Activated CD8-positive, alpha-beta memory T cell treated with anti-CD3 and anti-CD28 coated beads, Interleukin-2, amount 10 ng/mL, durations not matched to agents 7 days and 5 days (primary cell): ENCODE measurements around the gene ALAD. TPM values are rescaled to one million over a fixed set of nuclear protein-coding genes. Genes with fewer than 3 reads are reported as not detected.
"Not testable (repeated sequence)": the region's sequence is repeated elsewhere in the genome, so short reads cannot be mapped to it uniquely, and the experiment has no call there.

Source experiments
- ATAC-seq: fragments of 150-1000 bp; cut with Tn5 transposase; one replicate; pipeline ENCODE4 v1.10.0; 2021; ENCODE audit warnings: moderate library complexity
- CTCF ChIA-PET: fragments of 350-600 bp; sonication (Branson Sonifier 250); formaldehyde crosslinking; loops from one replicate; lab custom pipeline; 2021; ENCODE audit warnings: antibody characterized with exemption; lab: Charles Lee
- DNase-seq: peaks from one replicate; pipeline ENCODE4 v3.0.0-alpha.2; 2020
- H3K27ac Mint-ChIP-seq: one replicate; pipeline ENCODE4 v1.8.0; 2021; ENCODE audit warnings: mild to moderate bottlenecking, mixed read lengths
- H3K27me3 Mint-ChIP-seq: one replicate; pipeline ENCODE4 v1.8.0; 2021; ENCODE audit warnings: mixed read lengths
- H3K36me3 Mint-ChIP-seq: one replicate; pipeline ENCODE4 v1.8.0; 2021; ENCODE audit warnings: mild to moderate bottlenecking, mixed read lengths
- H3K4me1 Mint-ChIP-seq: one replicate; pipeline ENCODE4 v1.8.0; 2021; ENCODE audit warnings: mixed read lengths
- H3K4me3 Mint-ChIP-seq: one replicate; pipeline ENCODE4 v1.8.0; 2021; ENCODE audit warnings: mild to moderate bottlenecking, moderate library complexity, mixed read lengths
- H3K9me3 Mint-ChIP-seq: one replicate; pipeline ENCODE4 v1.8.0; 2022; ENCODE audit warnings: low read depth, mixed read lengths
- total RNA-seq, 2 experiments: library from RNA; stranded (reverse); gene quantifications; one replicate each; pipeline ENCODE4 v1.2.3, GENCODE V29; 2021

The ALAD gene
- 10 to 100 TPM; 27.5 to 29.0 TPM for total RNA-seq

- peak; percentile 100 for ATAC-seq
- H3K9me3 Mint-ChIP-seq = no peaks in the 10 kb centered on the region
- H3K36me3 Mint-ChIP-seq = no peaks in the 10 kb centered on the region
- peak within 1 kb of the TSS; percentile 86 for H3K27ac Mint-ChIP-seq
- CTCF ChIA-PET = interaction anchor here (0.6 to 5.1 kb wide), 31 partner anchors 9 to 262 kb away, joined by 3 to 53 read pairs (median 4); partner anchors contain the start of genes BSPRY, C9orf43, CDC26 and POLE3
- DNase-seq = peak; percentile 99
- H3K4me1 Mint-ChIP-seq = peaks cover 21% of the 10 kb centered on the region
- H3K27me3 Mint-ChIP-seq = no peaks in the 10 kb centered on the region
- peak within 1 kb of the TSS; percentile 91 for H3K4me3 Mint-ChIP-seq
These were observed at the start of gene ALAD for GRCh38 chr9:113401027-113401792. Gene ALAD (minus strand): TSS chr9:113401284. CDS start chr9:113393559, 7,725 bp downstream.

- CTCF ChIA-PET = interaction anchor here (4.9 to 9.7 kb wide), 2 partner anchors 134 to 205 kb away, joined by 50 to 151 read pairs; no protein-coding TSS in a partner anchor
- Mint-ChIP-seq H3K4me1 (peaks cover 2% of the 10 kb centered on the region), H3K36me3 (no peaks in the 10 kb centered on the region), H3K4me3 (no peak overlapping the region), H3K27me3 (no peaks in the 10 kb centered on the region), H3K27ac (no peak overlapping the region), H3K9me3 (no peaks in the 10 kb centered on the region)
- DNase-seq = no peak
- ATAC-seq = no peak
These were observed 48.3 kb upstream of the ALAD start for GRCh38 chr9:113449376-113449775.

- H3K27me3 Mint-ChIP-seq = no peaks in the 10 kb centered on the region
- no peak overlapping the region for H3K4me3 Mint-ChIP-seq
- peaks cover 2% of the 10 kb centered on the region for H3K4me1 Mint-ChIP-seq
- no peak overlapping the region for H3K27ac Mint-ChIP-seq
- H3K9me3 Mint-ChIP-seq = no peaks in the 10 kb centered on the region
- no peaks in the 10 kb centered on the region for H3K36me3 Mint-ChIP-seq
- ATAC-seq (no peak), DNase-seq (no peak)
- CTCF ChIA-PET = interaction anchor here (0.6 to 9.7 kb wide), 31 partner anchors 10 to 237 kb away, joined by 3 to 151 read pairs (median 3); partner anchors contain the start of genes C9orf43 and POLE3
These were observed 45.2 kb upstream of the ALAD start for GRCh38 chr9:113446323-113446740.

- no peak overlapping the region for H3K4me3 Mint-ChIP-seq
- H3K27me3 Mint-ChIP-seq = no peaks in the 10 kb centered on the region
- H3K4me1 Mint-ChIP-seq = peaks cover 2% of the 10 kb centered on the region
- H3K27ac Mint-ChIP-seq = no peak overlapping the region
- DNase-seq (no peak), ATAC-seq (no peak)
- no peaks in the 10 kb centered on the region for H3K36me3 Mint-ChIP-seq
- CTCF ChIA-PET = interaction anchor here (1.2 to 9.7 kb wide), 8 partner anchors 11 to 210 kb away, joined by 3 to 151 read pairs (median 14); no protein-coding TSS in a partner anchor
- H3K9me3 Mint-ChIP-seq = no peaks in the 10 kb centered on the region
These were observed 43.7 kb upstream of the ALAD start for GRCh38 chr9:113444736-113445135.

GRCh38 chr9:113437716-113438115 lies 36.6 kb upstream of the ALAD start:
- H3K9me3 Mint-ChIP-seq = not testable (repeated sequence)

GRCh38 chr9:113436728-113437515 lies 35.8 kb upstream of the ALAD start:
- Mint-ChIP-seq H3K27ac (no peak overlapping the region), H3K4me3 (no peak overlapping the region), H3K36me3 (no peaks in the 10 kb centered on the region), H3K4me1 (no peaks in the 10 kb centered on the region), H3K27me3 (peaks cover 18% of the 10 kb centered on the region), H3K9me3 (no peaks in the 10 kb centered on the region)
- CTCF ChIA-PET = no interaction called here
- ATAC-seq (no peak), DNase-seq (no peak)

More at GRCh38 chr9:113437716-113438115, 36.6 kb upstream of the ALAD start:
- H3K4me3 Mint-ChIP-seq, ATAC-seq, H3K27ac Mint-ChIP-seq, CTCF ChIA-PET, H3K4me1 Mint-ChIP-seq, DNase-seq, H3K36me3 Mint-ChIP-seq: not testable (repeated sequence)
- H3K27me3 Mint-ChIP-seq = peaks cover 18% of the 10 kb centered on the region

GRCh38 chr9:113431191-113431590 lies 30.1 kb upstream of the ALAD start:
- no peaks in the 10 kb centered on the region for H3K4me1 Mint-ChIP-seq
- no peaks in the 10 kb centered on the region for H3K9me3 Mint-ChIP-seq
- peaks cover 12% of the 10 kb centered on the region for H3K27me3 Mint-ChIP-seq
- DNase-seq (no peak), ATAC-seq (no peak)
- CTCF ChIA-PET = interaction anchor here (1.0 to 1.4 kb wide), 2 partner anchors 9 to 227 kb away, joined by 4 read pairs; no protein-coding TSS in a partner anchor
- no peak overlapping the region for H3K4me3 Mint-ChIP-seq
- H3K36me3 Mint-ChIP-seq = no peaks in the 10 kb centered on the region
- H3K27ac Mint-ChIP-seq = no peak overlapping the region

- H3K27me3 Mint-ChIP-seq = peaks cover 12% of the 10 kb centered on the region
- H3K27ac Mint-ChIP-seq = no peak overlapping the region
- no peaks in the 10 kb centered on the region for H3K9me3 Mint-ChIP-seq
- ATAC-seq = no peak
- H3K36me3 Mint-ChIP-seq = no peaks in the 10 kb centered on the region
- DNase-seq = no peak
- CTCF ChIA-PET = interaction anchor here (1.4 to 2.0 kb wide), 2 partner anchors 227 to 230 kb away, joined by 5 to 6 read pairs; no protein-coding TSS in a partner anchor
- H3K4me3 Mint-ChIP-seq = no peak overlapping the region
- H3K4me1 Mint-ChIP-seq = no peaks in the 10 kb centered on the region
These were observed 27.1 kb upstream of the ALAD start for GRCh38 chr9:113428062-113428615.

GRCh38 chr9:113427629-113428028 lies 26.5 kb upstream of the ALAD start:
- DNase-seq (no peak), ATAC-seq (no peak)
- CTCF ChIA-PET = interaction anchor here (1.4 to 2.0 kb wide), 2 partner anchors 228 to 230 kb away, joined by 5 to 6 read pairs; no protein-coding TSS in a partner anchor
- H3K27me3 Mint-ChIP-seq = peaks cover 9% of the 10 kb centered on the region
- no peaks in the 10 kb centered on the region for H3K9me3 Mint-ChIP-seq
- no peak overlapping the region for H3K27ac Mint-ChIP-seq
- no peaks in the 10 kb centered on the region for H3K4me1 Mint-ChIP-seq
- no peaks in the 10 kb centered on the region for H3K36me3 Mint-ChIP-seq
- no peak overlapping the region for H3K4me3 Mint-ChIP-seq

- no peaks in the 10 kb centered on the region for H3K36me3 Mint-ChIP-seq
- H3K4me1 Mint-ChIP-seq = no peaks in the 10 kb centered on the region
- no peak overlapping the region for H3K27ac Mint-ChIP-seq
- DNase-seq (no peak), ATAC-seq (no peak)
- peaks cover 9% of the 10 kb centered on the region for H3K27me3 Mint-ChIP-seq
- no peak overlapping the region for H3K4me3 Mint-ChIP-seq
- H3K9me3 Mint-ChIP-seq = no peaks in the 10 kb centered on the region
- CTCF ChIA-PET = interaction anchor here (1.4 to 2.0 kb wide), 2 partner anchors 229 to 231 kb away, joined by 5 to 6 read pairs; no protein-coding TSS in a partner anchor
These were observed 25.6 kb upstream of the ALAD start for GRCh38 chr9:113426701-113427100.

- CTCF ChIA-PET = no interaction called here
- Mint-ChIP-seq H3K4me3 (no peak overlapping the region), H3K9me3 (no peaks in the 10 kb centered on the region), H3K4me1 (no peaks in the 10 kb centered on the region), H3K27me3 (peaks cover 9% of the 10 kb centered on the region), H3K36me3 (no peaks in the 10 kb centered on the region), H3K27ac (no peak overlapping the region)
- ATAC-seq = no peak
- no peak for DNase-seq
These were observed 24.0 kb upstream of the ALAD start for GRCh38 chr9:113425072-113425471.

- H3K27me3 Mint-ChIP-seq = peaks cover 9% of the 10 kb centered on the region
- CTCF ChIA-PET = interaction anchor here (0.8 to 0.9 kb wide), 2 partner anchors 9 to 160 kb away, joined by 3 to 4 read pairs; no protein-coding TSS in a partner anchor
These were observed 20.6 kb upstream of the ALAD start for GRCh38 chr9:113421726-113422125.

GRCh38 chr9:113417370-113417769 lies 16.3 kb upstream of the ALAD start:
- Mint-ChIP-seq H3K9me3 (no peaks in the 10 kb centered on the region), H3K4me1 (no peaks in the 10 kb centered on the region), H3K27ac (no peak overlapping the region), H3K27me3 (no peaks in the 10 kb centered on the region), H3K36me3 (no peaks in the 10 kb centered on the region), H3K4me3 (no peak overlapping the region)
- CTCF ChIA-PET = no interaction called here
- no peak for DNase-seq
- ATAC-seq = no peak

More at GRCh38 chr9:113421726-113422125, 20.6 kb upstream of the ALAD start:
- Mint-ChIP-seq H3K4me1 (no peaks in the 10 kb centered on the region), H3K4me3 (no peak overlapping the region), H3K27ac (no peak overlapping the region), H3K36me3 (no peaks in the 10 kb centered on the region), H3K9me3 (no peaks in the 10 kb centered on the region)
- DNase-seq = no peak
- no peak for ATAC-seq
